DMS53 treated with DMSO at 0.1 percent for 48 hours (cell line): ENCODE data around the gene PDE4DIP.
A peak's percentile ranks its signal among the peaks of the same experiment; 100 is the strongest.
"Not testable (repeated sequence)": the region's sequence is repeated elsewhere in the genome, so short reads cannot be mapped to it uniquely, and the experiment has no call there.

Source experiments
- DNase-seq: peaks from one replicate; lab custom pipeline; 2025; ENCODE audit not compliant: unreplicated experiment; lab: John Stamatoyannopoulos, UW

PDE4DIP gene

DNA sequence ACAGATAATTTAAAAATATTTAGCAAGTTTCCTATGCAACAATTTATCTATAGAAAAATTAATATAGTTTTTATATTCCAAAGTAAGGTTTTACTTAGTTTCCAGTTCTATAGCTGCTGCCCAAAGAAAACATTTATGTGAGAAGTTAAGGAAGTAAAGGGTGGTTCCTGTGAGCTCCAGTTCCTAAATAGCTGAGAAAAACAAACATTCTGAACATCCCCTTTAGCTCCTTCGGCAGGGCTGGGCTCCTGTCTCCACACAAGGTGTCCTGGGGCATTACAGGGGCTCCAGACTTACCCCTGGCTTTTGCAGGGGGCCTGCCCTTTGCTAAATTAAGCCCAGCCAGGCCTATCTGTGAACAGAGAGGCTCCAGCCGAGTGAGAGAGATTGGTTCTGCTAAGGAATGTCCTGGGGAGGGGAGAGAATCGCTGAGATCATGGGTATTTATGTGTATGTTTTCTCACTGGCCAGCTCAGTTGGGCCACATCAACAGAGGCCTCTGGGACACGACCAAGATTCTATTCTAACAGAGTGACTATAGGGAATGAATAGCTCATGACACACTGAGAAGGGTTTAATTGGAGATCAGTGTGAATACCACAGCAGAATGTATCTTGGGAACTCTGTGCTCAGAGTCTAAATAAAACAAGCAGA, 72.6 kb downstream of the PDE4DIP start:
- DNase-seq = not testable (repeated sequence)

DNA sequence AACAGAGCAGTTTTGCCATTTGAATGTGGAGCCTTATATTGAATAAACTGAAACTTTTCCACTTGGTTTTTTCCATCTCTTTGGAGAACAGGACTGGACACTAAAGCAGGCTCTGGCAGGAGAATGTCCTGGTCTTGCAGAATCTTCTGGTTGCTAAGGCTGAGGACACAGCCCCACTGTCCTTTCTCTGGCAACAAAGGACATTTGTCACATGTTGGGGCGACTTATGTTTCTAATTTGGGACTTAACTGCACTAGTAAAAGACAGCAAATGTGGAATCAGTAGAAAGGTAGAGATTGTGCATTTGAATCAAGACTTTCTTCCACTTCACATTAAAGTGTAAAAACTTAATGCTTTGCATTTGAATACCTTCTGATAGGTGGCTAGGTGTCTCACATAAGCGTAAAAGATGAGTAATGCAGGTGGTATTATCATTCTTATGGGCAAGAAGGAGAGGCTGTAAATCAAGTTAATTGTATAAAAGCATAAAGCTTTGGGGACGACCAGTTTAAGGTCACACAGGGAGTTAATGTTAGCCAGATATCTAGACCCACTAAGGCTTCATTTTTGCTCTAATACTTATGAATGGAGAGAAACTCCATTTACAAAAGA, 74.7 kb downstream of the PDE4DIP start:
- not testable (repeated sequence) for DNase-seq

DNA sequence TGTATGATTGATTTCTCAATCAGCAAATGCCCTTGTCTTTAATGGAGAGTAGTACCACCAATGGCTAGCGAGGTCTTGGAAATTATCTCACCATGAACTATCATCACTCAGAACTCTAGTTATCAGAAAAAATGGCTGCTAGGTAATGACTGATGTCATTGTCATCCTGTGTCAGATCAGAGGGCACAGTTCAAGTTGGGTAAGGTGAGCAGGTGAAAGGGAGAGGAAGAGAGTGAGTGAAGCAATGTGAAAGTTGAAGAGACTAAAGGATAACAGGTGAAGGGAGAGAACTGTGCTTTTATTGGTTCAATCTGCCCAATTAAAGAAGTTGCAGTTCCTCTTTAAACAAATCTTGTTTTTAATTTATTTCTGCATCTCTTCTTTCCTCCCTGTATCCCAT, 76.8 kb downstream of the PDE4DIP start:
- not testable (repeated sequence) for DNase-seq

DNA sequence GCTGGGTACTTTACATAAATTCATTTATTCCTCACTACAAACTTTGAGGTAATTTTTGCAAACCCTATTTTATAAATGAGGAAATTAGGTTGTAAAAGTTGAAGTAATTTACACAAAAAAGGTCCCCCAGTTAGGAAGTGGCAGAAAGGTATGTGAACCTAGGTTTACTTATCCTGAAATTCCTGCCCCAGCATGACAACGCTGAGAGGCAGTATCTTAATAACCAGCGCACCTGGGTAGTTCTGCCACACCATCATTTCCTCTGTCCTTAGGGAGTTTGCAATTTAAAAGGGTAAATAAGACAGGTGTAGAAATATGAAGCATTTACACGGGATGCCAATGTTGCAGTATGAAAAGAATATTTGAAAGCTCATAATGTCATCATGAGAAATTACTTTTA, 79.6 kb downstream of the PDE4DIP start:
- not testable (repeated sequence) for DNase-seq

- not testable (repeated sequence) for DNase-seq
Observed at GRCh38 chr1:148927645-148928044, 83.4 kb downstream of the PDE4DIP start.

GRCh38 chr1:148929253-148929652, 85.0 kb downstream of the PDE4DIP start:
- DNase-seq = not testable (repeated sequence)

GRCh38 chr1:148935381-148936002, 91.3 kb downstream of the PDE4DIP start:
- DNase-seq = not testable (repeated sequence)

- not testable (repeated sequence) for DNase-seq
Observed at GRCh38 chr1:148942906-148943305, 98.7 kb downstream of the PDE4DIP start.

DNA sequence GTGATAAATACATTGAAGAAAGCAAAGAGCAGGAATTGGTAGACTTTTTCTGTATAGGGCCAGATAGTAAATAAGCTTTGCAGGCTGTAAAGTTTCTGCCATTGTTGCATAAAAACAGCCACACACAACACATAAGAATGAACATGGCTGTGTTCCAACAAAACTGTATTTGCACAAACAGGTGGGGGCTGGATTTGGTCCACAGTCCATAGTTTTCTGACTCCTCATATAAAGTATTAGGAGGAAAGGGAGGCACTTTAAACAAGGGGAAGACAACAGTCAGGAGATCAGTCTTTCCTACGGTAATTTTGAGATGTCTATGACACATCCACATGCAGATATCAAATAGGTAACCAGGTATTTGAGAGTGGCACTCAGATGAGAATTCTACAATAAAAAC, 100.9 kb downstream of the PDE4DIP start:
- DNase-seq = not testable (repeated sequence)

DNA sequence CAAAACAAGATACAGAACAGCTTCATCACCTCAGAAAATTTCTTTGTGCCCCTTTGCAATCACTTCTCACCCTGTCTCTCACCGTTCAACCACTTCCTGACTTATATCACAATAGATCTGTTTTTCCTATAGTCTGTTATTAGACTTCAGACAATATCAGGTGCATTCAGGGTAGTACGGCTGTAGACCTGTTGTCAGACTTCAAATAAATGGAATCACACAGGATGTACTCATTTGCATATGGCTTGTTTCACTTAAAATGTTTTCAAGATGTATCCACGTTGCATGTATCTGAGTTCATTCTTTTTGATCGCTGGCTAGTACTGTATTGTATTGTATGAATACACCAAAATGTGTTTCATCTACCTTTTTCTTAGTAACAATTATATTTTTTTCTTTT, 104.5 kb downstream of the PDE4DIP start:
- not testable (repeated sequence) for DNase-seq

DNA sequence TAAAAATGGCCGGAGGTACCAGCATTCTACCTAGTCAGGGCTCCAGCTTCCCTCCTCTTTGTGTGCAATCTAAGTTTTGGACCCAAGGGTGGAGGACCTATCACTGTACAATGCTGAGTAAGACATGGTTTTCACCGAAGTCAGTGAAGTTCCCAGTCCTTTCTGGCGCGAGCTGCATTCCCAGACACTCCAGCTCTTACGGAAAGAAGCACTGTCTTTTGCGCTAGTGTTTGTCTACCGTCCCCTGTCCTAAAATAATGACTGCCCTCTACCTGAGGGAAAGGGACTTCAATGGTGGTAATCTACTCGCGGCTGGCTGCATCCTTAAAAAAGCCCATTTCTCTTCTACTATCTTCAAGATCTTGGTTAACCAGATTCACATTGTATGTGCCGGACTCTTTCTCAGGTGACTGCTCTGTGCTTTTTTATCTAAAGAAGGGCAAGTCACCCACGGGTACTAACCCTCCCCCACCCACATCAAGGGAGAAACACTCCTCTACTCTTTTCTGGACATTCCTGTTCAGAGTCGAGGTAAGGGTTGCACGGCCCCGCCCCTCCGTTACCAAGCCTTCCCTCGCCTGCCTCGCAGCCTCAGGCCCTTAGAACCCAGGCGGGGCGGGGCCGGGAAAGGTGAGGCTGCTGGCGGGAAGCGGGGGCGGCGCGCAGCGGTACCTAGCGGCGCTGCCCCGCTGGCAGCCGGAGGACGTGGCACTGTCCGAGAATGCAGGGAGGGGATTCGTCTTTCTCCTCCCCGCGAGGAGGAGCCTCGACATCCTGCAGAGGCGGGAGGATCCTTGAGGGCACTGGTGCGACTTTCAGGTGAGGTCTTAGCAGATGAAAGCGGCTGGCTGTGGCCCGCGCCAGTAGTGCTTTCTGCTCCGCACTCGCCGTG, 107.4 kb downstream of the PDE4DIP start:
- DNase-seq = peak; percentile 59

GRCh38 chr1:148952253-148952937, 108.2 kb downstream of the PDE4DIP start:
- not testable (repeated sequence) for DNase-seq

GRCh38 chr1:148952938-148953616, 108.8 kb downstream of the PDE4DIP start:
- not testable (repeated sequence) for DNase-seq

- DNase-seq = not testable (repeated sequence)
Observed at GRCh38 chr1:148953730-148954129, 109.5 kb downstream of the PDE4DIP start.

DNA sequence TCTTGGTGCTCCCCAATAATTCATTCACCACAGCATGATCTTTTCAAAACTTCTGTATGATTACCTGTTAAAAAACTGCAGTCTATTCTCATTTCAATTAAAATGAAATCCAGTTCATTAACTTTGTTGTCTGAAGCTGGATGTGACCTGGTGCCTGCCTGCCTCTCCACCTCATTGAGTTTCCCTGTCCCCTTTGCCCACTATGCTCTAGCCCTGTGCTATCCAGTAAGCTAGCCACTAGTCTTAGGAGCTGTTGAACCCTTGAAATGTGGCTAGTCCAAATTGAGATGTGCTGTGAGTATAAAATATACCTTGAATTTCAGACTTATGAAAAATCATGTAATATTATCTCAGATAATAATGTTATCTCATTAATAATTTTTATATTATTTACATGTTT, 114.1 kb downstream of the PDE4DIP start:
- not testable (repeated sequence) for DNase-seq

DNA sequence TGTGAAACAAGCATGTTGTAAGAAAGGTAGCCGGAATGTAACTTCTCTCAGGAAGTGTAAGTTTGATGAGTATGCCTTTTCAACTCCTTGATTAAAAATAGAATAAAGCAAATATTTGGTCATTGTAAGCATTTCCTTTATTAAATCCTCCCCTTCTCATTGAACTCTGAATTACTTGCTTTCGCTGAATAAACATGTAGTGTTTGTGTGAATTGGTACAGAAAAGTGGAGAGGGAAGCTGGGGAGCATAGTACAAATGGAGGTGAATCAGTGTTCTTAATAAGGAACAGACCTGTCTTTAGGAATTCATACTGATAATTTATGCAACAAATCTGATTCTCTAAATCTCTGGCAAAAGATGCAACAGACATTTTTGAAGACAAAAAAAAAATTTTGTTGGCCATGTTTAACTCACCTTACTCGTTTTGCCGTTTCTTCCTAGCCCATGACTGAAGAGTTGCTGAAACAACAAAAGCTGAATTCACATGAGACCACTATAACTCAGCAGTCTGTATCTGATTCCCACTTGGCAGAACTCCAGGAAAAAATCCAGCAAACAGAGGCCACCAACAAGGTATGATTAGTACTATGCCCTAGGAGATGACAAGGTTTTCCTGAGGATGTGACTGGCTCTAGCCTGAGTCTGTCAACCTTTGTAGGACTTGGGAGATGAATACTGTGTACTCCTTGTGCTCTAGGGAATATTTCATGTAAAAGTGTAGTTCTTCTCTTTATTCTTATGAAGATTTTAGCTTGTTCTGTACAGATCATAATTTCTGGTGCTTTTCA, 116.2 kb downstream of the PDE4DIP start:
- not testable (repeated sequence) for DNase-seq

DNA sequence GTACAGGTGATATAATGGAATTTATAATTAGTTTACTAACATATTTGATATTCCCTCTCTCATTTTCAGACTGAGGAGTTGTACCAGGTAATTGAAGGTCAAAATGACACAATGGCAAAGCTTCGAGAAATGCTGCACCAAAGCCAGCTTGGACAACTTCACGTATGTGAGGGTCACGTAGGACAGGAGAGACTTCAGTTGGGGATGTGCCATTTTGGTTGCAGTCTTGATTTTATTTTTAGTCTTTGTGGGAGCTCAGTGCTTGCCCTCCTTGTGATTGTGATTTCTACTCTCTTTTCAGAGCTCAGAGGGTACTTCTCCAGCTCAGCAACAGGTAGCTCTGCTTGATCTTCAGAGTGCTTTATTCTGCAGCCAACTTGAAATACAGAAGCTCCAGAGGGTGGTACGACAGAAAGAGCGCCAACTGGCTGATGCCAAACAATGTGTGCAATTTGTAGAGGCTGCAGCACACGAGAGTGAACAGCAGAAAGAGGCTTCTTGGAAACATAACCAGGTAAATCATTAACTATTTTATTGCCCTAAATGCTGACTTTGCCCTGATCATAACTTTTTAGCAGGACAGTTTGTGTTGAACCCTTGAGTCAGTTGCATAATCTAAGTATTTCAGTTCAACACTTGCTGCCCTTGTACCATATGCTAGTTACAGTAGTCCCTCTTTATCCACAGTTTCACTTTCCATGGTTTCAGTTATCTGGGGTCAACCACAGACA, 118.1 kb downstream of the PDE4DIP start:
- not testable (repeated sequence) for DNase-seq

- not testable (repeated sequence) for DNase-seq
Observed at GRCh38 chr1:148966084-148966483, 121.9 kb downstream of the PDE4DIP start.

DNA sequence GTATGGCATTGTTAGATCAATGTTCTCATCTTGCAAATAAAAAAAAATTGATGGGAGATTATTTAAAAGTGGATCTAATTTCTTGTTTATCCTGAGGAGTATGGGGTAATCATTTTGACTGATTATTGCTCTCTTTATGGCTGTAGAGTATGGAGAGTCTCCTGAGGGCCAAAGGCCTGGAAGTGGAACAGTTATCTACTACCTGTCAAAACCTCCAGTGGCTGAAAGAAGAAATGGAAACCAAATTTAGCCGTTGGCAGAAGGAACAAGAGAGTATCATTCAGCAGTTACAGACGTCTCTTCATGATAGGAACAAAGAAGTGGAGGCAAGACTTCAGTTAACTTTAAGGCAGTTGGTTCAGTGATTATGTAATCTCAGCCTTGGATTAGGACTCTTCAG, 123.4 kb downstream of the PDE4DIP start:
- DNase-seq = not testable (repeated sequence)
